ENCODE measurements around the gene LRRC63. TPM values are rescaled to one million over a fixed set of nuclear protein-coding genes. Genes with fewer than 3 reads are reported as not detected.

The LRRC63 gene
- total and polyA plus RNA-seq, 2 donors (not counting 3 experiments of a cell fraction or from before 2014, with no cell fraction given), result 0.04 TPM; not detected in 1

GRCh38 chr13:46183018-46183946 is 28.4 kb upstream of the LRRC63 start:
- BruUV-seq (replicated peaks), result no TSS peak

More at GRCh38 chr13:46183018-46183946, 28.4 kb upstream of the LRRC63 start:
- H3K4me3 ChIP-seq (replicated peaks in 1 of 3; ENCODE audit: insufficient read depth in 1 of 3, low read depth in 1 of 3, low read length in 3 of 3), result no peak overlapping the region
- no peaks in the 10 kb centered on the region for H3K9me1 ChIP-seq (replicated peaks; ENCODE audit: control insufficient read depth, extremely low read depth, insufficient read depth, low read length)
- intact Hi-C loops (cut with micrococcal nuclease), result no loop called here
- no peaks in the 10 kb centered on the region for H4K20me1 ChIP-seq (replicated peaks; ENCODE audit: control insufficient read depth, extremely low read depth, insufficient read depth, low read length)
- H3K79me2 ChIP-seq (ENCODE audit: control insufficient read depth, insufficient read depth, low read length), result no peaks in the 10 kb centered on the region
- H3K4me1 ChIP-seq (ENCODE audit: control insufficient read depth, extremely low read depth, insufficient read depth, low read length), result no peaks in the 10 kb centered on the region
- no peak overlapping the region for H3K27ac ChIP-seq (ENCODE audit: insufficient read depth, low read depth, low read length)
- TF ChIP-seq GATA2 (IDR thresholded peaks at IDR 0.05; ENCODE audit: insufficient read depth, insufficient read length, low read depth, low read length) (no peak), POLR2AphosphoS5 (IDR thresholded peaks at IDR 0.05; ENCODE audit: insufficient read depth, low read depth, low read length) (no peak), EZH2 (IDR thresholded peaks at IDR 0.05; ENCODE audit: borderline replicate concordance, low read depth, low read length, severe bottlenecking) (no peak), JUN (IDR thresholded peaks at IDR 0.05; ENCODE audit: borderline replicate concordance, insufficient read depth, insufficient read length, low read depth) (no peak), FOS (IDR thresholded peaks at IDR 0.05; ENCODE audit: borderline replicate concordance, insufficient read depth, low read length) (no peak), MYC (IDR thresholded peaks at IDR 0.05; ENCODE audit: low read depth, low read length) (no peak), POLR2A (IDR thresholded peaks at IDR 0.05; ENCODE audit: low read depth, low read length) (no peak)
- TF ChIP-seq, protein P1, sequence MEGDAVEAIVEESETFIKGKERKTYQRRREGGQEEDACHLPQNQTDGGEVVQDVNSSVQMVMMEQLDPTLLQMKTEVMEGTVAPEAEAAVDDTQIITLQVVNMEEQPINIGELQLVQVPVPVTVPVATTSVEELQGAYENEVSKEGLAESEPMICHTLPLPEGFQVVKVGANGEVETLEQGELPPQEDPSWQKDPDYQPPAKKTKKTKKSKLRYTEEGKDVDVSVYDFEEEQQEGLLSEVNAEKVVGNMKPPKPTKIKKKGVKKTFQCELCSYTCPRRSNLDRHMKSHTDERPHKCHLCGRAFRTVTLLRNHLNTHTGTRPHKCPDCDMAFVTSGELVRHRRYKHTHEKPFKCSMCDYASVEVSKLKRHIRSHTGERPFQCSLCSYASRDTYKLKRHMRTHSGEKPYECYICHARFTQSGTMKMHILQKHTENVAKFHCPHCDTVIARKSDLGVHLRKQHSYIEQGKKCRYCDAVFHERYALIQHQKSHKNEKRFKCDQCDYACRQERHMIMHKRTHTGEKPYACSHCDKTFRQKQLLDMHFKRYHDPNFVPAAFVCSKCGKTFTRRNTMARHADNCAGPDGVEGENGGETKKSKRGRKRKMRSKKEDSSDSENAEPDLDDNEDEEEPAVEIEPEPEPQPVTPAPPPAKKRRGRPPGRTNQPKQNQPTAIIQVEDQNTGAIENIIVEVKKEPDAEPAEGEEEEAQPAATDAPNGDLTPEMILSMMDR (IDR thresholded peaks at IDR 0.05; ENCODE audit: extremely low read depth in 1 of 2, insufficient read depth in 1 of 2, low read depth in 1 of 2, low read length in 2 of 2), result no peak
- TF ChIP-seq, protein P2, sequence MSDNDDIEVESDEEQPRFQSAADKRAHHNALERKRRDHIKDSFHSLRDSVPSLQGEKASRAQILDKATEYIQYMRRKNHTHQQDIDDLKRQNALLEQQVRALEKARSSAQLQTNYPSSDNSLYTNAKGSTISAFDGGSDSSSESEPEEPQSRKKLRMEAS (IDR thresholded peaks at IDR 0.05; ENCODE audit: insufficient read depth, insufficient read length), result no peak
- dilution Hi-C loops (cut with MboI; ENCODE audit: extremely low pct_ligation_motif_present, low sequenced_read_pairs), result no loop called here
- no peak for DNase-seq (ENCODE audit: low read depth, low spot score)
- no peak overlapping the region for H3K4me2 ChIP-seq (ENCODE audit: insufficient read depth, low read length)
- no peak overlapping the region for H3K9ac ChIP-seq (replicated peaks; ENCODE audit: extremely low read depth, insufficient read depth, low read length)
- POLR2A ChIA-PET, result no interaction called here
- no peak for FAIRE-seq
- CTCF ChIA-PET, result no interaction called here
- H3K9me3 ChIP-seq (replicated peaks; ENCODE audit: control insufficient read depth, insufficient read depth, low read length), result no peaks in the 10 kb centered on the region
- H3K36me3 ChIP-seq (ENCODE audit: control insufficient read depth in 2 of 2, extremely low read depth in 1 of 2, insufficient read depth in 2 of 2, low read length in 2 of 2), result no peaks in the 10 kb centered on the region
- no peak overlapping the region for H2AFZ ChIP-seq (ENCODE audit: low read depth, low read length)
- peaks cover 2 to 12% of the 10 kb centered on the region in 2 experiments for H3K27me3 ChIP-seq (ENCODE audit: control insufficient read depth in 2 of 2, insufficient read depth in 2 of 2, low read length in 2 of 2)
